Stomach (tissue), 9 donors: ENCODE data around the gene SSH2. TPM values are rescaled to one million over a fixed set of nuclear protein-coding genes. Genes with fewer than 3 reads are reported as not detected.
A peak's percentile ranks its signal among the peaks of the same experiment; 100 is the strongest.

ENCODE experiments used
- DNase-seq, 2 donors: peaks; one replicate each; pipeline versions ENCODE4 v3.0.0 to v3.0.0-alpha.2; 2013 to 2019
- H3K27ac ChIP-seq, 5 donors: fragments of 200-600 bp in 4 of 5; sonication (generic) in 4 of 5; one replicate each; pipeline ENCODE4 v1.5.1; 2013 to 2019; ENCODE audit warnings: mild to moderate bottlenecking in 1 of 5, moderate library complexity in 1 of 5
- H3K27me3 ChIP-seq, 3 donors: fragments of 200-600 bp; sonication (generic); one replicate each; pipeline ENCODE4 v1.5.1; 2017 to 2019; ENCODE audit warnings: mixed run types in 1 of 3
- H3K36me3 ChIP-seq, 4 donors: fragments of 200-600 bp; sonication (generic); 1 replicate in 3 of 4; 2 replicates in 1 of 4; pipeline ENCODE4 v1.5.1; 2016 to 2019
- H3K4me1 ChIP-seq, 4 donors: fragments of 200-600 bp; sonication (generic); one replicate each; pipeline ENCODE4 v1.5.1; 2016 to 2019
- H3K4me3 ChIP-seq, 4 donors: fragments of 200-600 bp; sonication (generic) in 3 of 4; one replicate each; pipeline ENCODE4 v1.5.1; 2016 to 2019; ENCODE audit warnings: mild to moderate bottlenecking in 1 of 4
- H3K9me3 ChIP-seq, 4 donors: fragments of 200-600 bp; sonication (generic); one replicate each; pipeline ENCODE4 v1.5.1; 2016 to 2019
- CTCF ChIP-seq, 7 experiments: fragments of 450-650 bp in 4 of 7; fragments of 200-600 bp in 3 of 7; sonication (generic) in 3 of 7; IDR thresholded peaks; one replicate each; pipeline ENCODE4 v1.5.1; 2016 to 2019; ENCODE audit warnings: antibody characterized with exemption in 7 of 7, control low read depth in 2 of 7, mild to moderate bottlenecking in 1 of 7
- EP300 ChIP-seq: sonication (generic); formaldehyde crosslinking; IDR thresholded peaks from one replicate; pipeline ENCODE4 v1.6.1; 2017; ENCODE audit warnings: antibody characterized with exemption
- POLR2A ChIP-seq, 4 donors: fragments of 450-650 bp; IDR thresholded peaks; one replicate each; pipeline ENCODE4 v1.6.1; 2016; ENCODE audit warnings: antibody characterized with exemption in 4 of 4, control low read depth in 2 of 4, mild to moderate bottlenecking in 1 of 4, moderate library complexity in 1 of 4
- POLR2AphosphoS5 ChIP-seq, 3 donors: sonication (generic); formaldehyde crosslinking; IDR thresholded peaks; one replicate each; pipeline ENCODE4 v1.6.1; 2016; ENCODE audit warnings: antibody characterized with exemption in 3 of 3
- WGBS, 5 donors: extraction: QIAGEN DNeasy Blood & Tissue Kit in 3 of 5; methylation state at CpG; one replicate each; pipeline versions ENCODE4 v1.1.5 to v1.1.7; 2013 to 2018; 5-methylcytosine and 5-hydroxymethylcytosine counted together
- intact Hi-C: fragments of 100-400 bp; cut with DNase I; formaldehyde crosslinking; loops from one replicate; pipeline ENCODE4 v1.15.1; 2023; ENCODE audit warnings: low total_unique reads
- polyA plus RNA-seq, 3 donors: library from polyadenylated mRNA; stranded (reverse); fragments of 200-250 nt; gene quantifications; one replicate each; pipeline ENCODE4 v1.2.3, GENCODE V29; 2013
- total RNA-seq, 5 donors: library from RNA; depleted of rRNA; stranded (reverse); fragments of >200 nt; gene quantifications; one replicate each; pipeline versions ENCODE4 v1.1.0 to v1.2.3, GENCODE V29; 2014 to 2016
- donor health status: healthy with polysubstance abuse.
- donor health status: Bipolar disorder and iron deficiency.
- donor health status: healthy.

SSH2 gene
- total and polyA plus RNA-seq, 8 donors, result 7.8 to 44.9 (median 24.1) TPM

GRCh38 chr17:29584452-29585079 is 345.5 kb downstream of the SSH2 start:
- DNase-seq, result peak in 1 of 2 donors; percentile 45
- Histone ChIP-seq H3K27ac (peak overlapping the region in 4 of 5 donors; percentile 53 to 80 (median 59)), H3K9me3 (no peaks in the 10 kb centered on the region), H3K4me1 (peaks cover 20 to 62% (median 46%) of the 10 kb centered on the region in 4 donors), H3K27me3 (no peaks in the 10 kb centered on the region), H3K4me3 (no peak overlapping the region), H3K36me3 (peaks cover 18 to 33% (median 33%) of the 10 kb centered on the region in 4 donors)
- intact Hi-C loops, result no loop called here
- TF ChIP-seq POLR2A (IDR thresholded peaks at IDR 0.05) (no peak), CTCF (IDR thresholded peaks at IDR 0.05) (no peak), EP300 (no peak), POLR2AphosphoS5 (IDR thresholded peaks at IDR 0.05) (no peak)
- WGBS, 5 donors, result 66 to 84% (median 79%) methylated on average over 11 to 12 of the region's 12 CpGs

- DNase-seq, result peak in 1 of 2 donors; percentile 16
- Histone ChIP-seq H3K27ac (peak overlapping the region in 3 of 5 donors; percentile 55 to 80 (median 63)), H3K27me3 (no peaks in the 10 kb centered on the region), H3K36me3 (peaks cover 18 to 42% (median 40%) of the 10 kb centered on the region in 4 donors), H3K9me3 (no peaks in the 10 kb centered on the region), H3K4me1 (peaks cover 18 to 61% (median 43%) of the 10 kb centered on the region in 4 donors), H3K4me3 (no peak overlapping the region)
- 83 to 95% (median 87%) methylated on average over 11 to 16 of the region's 16 CpGs for WGBS, 5 donors
- intact Hi-C loops, result no loop called here
- TF ChIP-seq POLR2A (IDR thresholded peaks at IDR 0.05) (no peak), CTCF (IDR thresholded peaks at IDR 0.05) (no peak), POLR2AphosphoS5 (IDR thresholded peaks at IDR 0.05) (no peak), EP300 (no peak)
Observed at GRCh38 chr17:29583324-29584248, 346.4 kb downstream of the SSH2 start.

GRCh38 chr17:29582772-29583171 is 347.3 kb downstream of the SSH2 start:
- intact Hi-C loops, result no loop called here
- Histone ChIP-seq H3K27ac (no peak overlapping the region), H3K27me3 (no peaks in the 10 kb centered on the region), H3K9me3 (no peaks in the 10 kb centered on the region), H3K4me1 (peaks cover 10 to 57% (median 38%) of the 10 kb centered on the region in 4 donors), H3K36me3 (peaks cover 21 to 50% (median 48%) of the 10 kb centered on the region in 4 donors), H3K4me3 (no peak overlapping the region)
- DNase-seq, result peak in 1 of 2 donors; percentile 15
- 89 to 99% (median 93%) methylated on average over 12 to 13 of the region's 13 CpGs for WGBS, 5 donors
- no peak for TF ChIP-seq EP300

GRCh38 chr17:29582254-29582765 is 347.7 kb downstream of the SSH2 start:
- intact Hi-C loops, result no loop called here
- no peak overlapping the region for H3K4me3 ChIP-seq
- H3K36me3 ChIP-seq, result peaks cover 25 to 55% (median 53%) of the 10 kb centered on the region in 4 donors
- WGBS, 5 donors, result 78 to 89% (median 84%) methylated on average over 8 to 10 of the region's 10 CpGs
- no peak overlapping the region for H3K27ac ChIP-seq
- H3K9me3 ChIP-seq, result no peaks in the 10 kb centered on the region
- DNase-seq, result peak in 1 of 2 donors; percentile 2
- H3K4me1 ChIP-seq, result peaks cover 6 to 57% (median 37%) of the 10 kb centered on the region in 4 donors
- no peak for TF ChIP-seq POLR2A (IDR thresholded peaks at IDR 0.05)
- no peak for TF ChIP-seq CTCF (IDR thresholded peaks at IDR 0.05)
- no peak for TF ChIP-seq EP300
- no peak for TF ChIP-seq POLR2AphosphoS5 (IDR thresholded peaks at IDR 0.05)
- H3K27me3 ChIP-seq, result no peaks in the 10 kb centered on the region
